IMR-90 (cell line): ENCODE measurements around the gene USB1.
"Not testable (repeated sequence)": the region's sequence is repeated elsewhere in the genome, so short reads cannot be mapped to it uniquely, and the experiment has no call there.

ENCODE experiments used
- CTCF ChIP-seq: conservative IDR thresholded peaks from 2 replicates; pipeline ENCODE4 v1.5.1; 2012; ENCODE audit warnings: mild to moderate bottlenecking, low read depth, low read length, improper control_type of control experiment
- POLR2A ChIP-seq: IDR thresholded peaks from 2 replicates; pipeline ENCODE4 v1.6.1; 2012; ENCODE audit warnings: mild to moderate bottlenecking, low read depth, low read length
- RAD21 ChIP-seq: IDR thresholded peaks from 2 replicates; pipeline ENCODE4 v1.6.1; 2012; ENCODE audit warnings: low read length, improper control_type of control experiment
- RFX5 ChIP-seq: IDR thresholded peaks from 2 replicates; pipeline ENCODE4 v1.8.0; 2012; ENCODE audit warnings: low read depth, mild to moderate bottlenecking, low read length, moderate library complexity

- TF ChIP-seq CTCF, RFX5, RAD21, POLR2A: not testable (repeated sequence)
Measured at GRCh38 chr16:57978070-57978465, 23.1 kb upstream of the USB1 start.
